ENCODE results near the gene AEBP1.
A peak's percentile ranks its signal among the peaks of the same experiment; 100 is the strongest.
"Not testable (repeated sequence)": the region's sequence is repeated elsewhere in the genome, so short reads cannot be mapped to it uniquely, and the experiment has no call there.

The AEBP1 gene

DNA sequence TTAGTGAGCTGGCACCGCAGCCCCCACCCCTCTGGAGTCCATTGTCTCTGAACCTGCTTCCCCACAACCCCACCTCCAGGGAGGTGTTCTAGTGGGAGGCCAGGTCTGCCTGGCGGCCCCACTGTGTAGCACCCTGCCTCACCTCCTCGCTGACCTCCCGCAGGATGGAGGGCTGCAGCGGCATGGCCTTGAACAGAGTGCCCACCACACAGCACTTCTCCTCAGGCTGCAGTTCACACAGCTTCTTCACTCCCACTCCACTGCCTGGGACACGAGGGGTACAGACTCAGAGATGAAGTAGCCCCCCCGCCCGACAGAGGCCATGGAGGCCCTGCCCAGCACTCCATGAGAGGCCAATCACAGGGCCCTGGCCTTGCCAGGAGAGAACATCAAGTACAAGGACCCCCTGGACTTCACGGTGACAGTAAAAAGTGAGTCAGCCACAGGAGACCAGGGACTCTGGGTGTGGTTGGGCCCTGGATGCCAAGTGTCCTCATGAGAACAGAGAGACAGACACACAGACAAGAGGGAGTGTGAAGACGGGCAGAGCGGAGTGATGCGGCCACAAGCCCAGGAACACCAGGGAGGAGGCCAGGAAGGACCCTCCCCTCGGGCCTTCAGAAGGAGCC is 13.8 kb downstream of the AEBP1 start:
- no peak for DNase-seq (ENCODE audit: low read depth)

DNA sequence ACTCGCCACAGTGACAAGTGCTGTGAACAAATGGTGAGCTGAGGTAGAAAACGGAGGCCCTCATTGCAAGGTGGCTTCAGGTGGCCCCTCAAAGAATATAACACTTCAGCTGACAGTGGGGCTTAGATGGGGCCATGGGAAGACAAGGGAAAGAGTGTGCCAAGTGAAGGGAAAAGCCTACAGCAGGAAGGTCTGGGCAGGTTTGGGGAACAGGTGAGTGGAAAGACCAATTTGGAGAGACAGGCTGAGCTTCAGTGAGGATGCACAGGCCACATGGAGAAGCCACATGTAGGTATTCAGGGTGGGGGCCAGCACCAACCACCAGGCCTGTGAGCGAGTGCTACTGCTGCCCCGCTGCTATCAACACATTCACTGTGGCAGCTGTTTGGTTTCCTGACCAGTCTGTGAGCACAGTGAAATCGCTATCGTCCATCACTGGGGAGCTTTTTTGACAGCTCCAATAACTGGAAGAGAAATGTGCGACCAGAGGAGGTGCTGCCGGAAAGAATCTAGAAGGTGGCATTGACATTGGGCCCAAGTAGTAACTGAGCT is 15.8 kb downstream of the AEBP1 start:
- no peak for DNase-seq (ENCODE audit: low read depth)

DNA sequence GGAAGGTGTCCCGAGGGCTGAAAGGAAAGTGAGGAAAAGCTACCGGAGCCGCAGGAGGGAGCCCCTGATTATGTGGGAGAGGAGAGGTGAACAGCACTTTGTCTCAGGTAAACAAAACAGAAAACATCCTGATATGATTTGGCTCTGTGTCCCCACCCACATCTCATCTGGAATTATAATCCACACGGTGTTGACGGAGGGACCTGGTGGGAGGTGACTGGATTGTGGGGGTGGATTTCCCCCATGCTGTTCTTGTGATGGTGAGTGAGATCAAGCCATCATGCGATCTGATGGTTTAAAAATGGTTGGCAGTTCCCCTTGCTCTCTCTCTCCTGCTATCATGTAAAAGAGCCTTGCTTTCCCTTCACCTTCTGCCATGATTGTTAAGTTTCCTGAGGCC is 16.2 kb downstream of the AEBP1 start:
- DNase-seq (ENCODE audit: low read depth), result no peak

DNA sequence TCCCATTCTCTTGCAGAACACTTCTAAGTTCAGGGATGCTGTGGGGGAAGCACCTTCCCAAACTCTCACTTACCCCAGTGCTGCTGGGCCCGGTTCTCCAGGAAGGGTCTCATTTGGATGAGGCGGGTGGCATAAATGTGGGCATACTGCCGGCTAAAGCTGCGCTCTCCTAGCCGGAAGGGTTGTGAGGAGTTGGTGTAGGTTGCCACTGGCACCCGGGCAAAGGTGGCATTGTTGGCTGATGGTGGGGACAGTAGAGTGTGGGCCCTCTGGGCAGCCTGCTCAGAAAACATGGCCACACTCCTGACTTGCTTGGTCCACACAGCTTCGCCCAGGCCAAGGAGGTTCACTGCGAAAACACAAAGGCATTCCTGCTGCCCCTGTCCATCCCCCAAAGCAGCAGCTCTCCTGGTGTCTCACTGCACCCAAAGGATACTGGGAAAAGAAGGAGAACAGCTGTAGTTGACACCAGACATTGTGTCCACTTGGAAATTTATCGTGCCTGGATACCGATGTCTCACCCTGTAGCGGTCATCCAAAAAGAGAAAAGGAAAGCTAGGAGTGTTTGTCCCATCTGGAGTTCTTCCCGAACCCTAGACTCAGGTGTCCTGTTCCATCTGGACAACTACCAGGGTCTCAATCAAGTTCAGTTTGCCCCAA is 17.7 kb downstream of the AEBP1 start:
- no peak for DNase-seq (ENCODE audit: low read depth)

DNA sequence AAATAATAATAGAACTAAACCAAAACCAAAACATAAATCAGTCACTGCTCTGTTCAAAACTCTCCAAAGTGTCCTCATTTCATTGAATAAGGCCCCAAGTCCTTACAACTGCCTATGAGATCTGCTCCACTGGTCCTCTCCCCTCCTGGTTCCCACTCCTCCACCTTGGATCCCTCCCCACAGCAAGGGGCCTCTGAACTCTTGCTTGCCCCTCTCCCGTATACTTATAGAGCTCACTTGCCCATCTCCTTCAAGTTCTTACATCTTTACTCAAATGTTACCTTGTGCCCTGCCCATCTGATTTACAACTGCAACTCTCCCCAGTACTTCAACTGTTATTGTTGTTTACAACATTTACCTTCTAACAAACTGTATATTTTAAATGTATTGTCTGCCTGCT is 18.4 kb downstream of the AEBP1 start:
- DNase-seq (ENCODE audit: low read depth), result no peak

DNA sequence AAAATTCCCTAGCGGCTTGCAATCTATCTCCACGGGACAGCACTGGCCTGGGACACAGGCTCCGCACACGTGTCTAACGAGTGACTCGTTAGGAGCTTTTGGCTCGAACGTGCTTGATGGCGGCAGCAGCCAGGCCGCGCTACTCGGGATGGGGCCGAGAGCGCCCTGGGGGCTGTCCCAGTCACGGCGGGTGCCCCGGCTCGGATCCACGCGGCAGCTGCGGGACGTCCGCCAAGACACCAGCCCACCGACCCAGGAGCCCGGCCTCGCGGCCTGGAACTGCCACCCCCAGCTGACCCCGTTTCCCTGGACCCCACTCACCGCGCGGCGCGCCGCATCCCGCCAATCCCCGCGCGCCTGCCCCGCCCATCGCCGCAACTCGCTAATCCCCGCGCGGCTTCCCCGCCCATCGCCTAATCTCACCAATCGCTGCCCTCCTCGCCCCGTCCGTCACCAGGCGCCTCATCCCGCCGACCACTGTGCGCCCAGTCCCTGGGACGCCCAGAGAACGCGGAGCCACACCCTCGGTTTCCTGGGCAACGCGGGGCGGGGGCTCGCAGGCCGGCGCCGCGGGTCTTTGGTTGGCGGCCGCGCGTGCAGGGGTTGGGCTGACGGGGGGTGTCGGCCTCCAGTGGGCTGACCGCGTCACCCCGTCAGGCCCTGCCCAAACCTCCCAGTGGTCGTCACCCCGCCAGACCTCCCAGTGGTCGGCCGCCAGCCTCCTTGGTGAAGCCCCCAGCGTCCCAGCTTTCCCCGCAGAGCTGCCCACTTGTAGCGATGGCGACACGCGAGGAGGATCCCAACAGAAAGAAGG is 19.3 kb downstream of the AEBP1 start, which contains the start of gene POLD2:
POLD2 (minus strand) TSS at position 359 of the 814 bp plus-strand sequence. CDS start 1,495 bp downstream, outside the sequence.
- DNase-seq (ENCODE audit: low read depth), result peak; percentile 97

DNA sequence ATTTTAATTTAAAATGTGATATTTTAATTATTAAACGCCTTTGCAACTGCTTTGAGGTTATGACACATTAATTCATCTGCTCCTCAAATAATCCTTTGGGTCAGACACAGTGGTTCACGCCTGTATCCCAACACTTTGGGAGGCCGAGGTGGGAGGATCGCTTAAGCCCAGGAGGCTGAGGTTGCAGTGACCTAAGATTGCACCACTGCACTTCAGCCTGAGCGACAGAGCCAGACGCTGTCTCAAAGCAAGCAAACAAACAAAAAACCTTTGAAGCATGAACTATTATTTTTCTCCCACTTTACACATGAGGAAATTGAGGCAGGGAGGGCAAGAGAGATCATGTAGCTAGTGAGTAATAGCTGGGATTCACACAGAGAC is 20.7 kb downstream of the AEBP1 start:
- DNase-seq (ENCODE audit: low read depth), result no peak

DNA sequence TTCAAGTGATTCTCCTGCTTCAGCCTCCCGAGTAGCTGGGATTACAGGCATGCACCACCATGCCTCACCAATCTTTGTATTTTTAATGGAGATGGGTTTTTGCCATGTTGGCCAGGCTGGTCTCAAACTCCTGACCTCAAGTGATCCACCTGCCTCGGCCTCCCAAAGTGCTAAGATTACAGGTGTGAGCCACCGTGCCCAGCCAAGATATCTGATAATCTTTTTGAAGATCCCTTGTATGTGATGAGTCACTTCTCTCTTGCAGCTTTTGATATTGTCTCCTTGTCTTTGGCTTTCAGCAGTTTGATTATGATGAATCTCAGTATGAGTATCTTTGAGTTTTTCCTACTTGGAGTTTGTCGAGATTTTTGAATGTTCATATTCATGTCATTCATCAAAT is 22.4 kb downstream of the AEBP1 start:
- DNase-seq (ENCODE audit: low read depth), result not testable (repeated sequence)

DNA sequence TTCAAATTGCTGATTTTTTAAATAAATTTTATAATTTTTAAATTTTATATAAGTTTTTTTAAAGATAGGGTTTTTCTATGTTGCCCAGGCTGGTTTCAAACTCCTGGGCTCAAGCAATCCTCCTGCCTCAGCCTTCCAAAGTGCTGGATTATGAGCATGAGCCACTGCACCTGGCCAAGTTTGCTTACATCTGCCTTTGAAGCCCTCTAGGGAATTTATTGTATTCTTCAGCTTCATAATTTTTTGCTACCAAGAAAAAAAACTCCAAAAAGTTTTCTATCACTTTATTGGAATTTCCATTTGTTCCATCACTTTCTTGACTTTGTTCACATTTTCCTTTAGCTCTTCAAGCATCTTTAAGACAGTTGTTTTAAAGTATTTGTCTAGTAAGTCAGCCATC is 23.0 kb downstream of the AEBP1 start:
- DNase-seq (ENCODE audit: low read depth), result no peak

DNA sequence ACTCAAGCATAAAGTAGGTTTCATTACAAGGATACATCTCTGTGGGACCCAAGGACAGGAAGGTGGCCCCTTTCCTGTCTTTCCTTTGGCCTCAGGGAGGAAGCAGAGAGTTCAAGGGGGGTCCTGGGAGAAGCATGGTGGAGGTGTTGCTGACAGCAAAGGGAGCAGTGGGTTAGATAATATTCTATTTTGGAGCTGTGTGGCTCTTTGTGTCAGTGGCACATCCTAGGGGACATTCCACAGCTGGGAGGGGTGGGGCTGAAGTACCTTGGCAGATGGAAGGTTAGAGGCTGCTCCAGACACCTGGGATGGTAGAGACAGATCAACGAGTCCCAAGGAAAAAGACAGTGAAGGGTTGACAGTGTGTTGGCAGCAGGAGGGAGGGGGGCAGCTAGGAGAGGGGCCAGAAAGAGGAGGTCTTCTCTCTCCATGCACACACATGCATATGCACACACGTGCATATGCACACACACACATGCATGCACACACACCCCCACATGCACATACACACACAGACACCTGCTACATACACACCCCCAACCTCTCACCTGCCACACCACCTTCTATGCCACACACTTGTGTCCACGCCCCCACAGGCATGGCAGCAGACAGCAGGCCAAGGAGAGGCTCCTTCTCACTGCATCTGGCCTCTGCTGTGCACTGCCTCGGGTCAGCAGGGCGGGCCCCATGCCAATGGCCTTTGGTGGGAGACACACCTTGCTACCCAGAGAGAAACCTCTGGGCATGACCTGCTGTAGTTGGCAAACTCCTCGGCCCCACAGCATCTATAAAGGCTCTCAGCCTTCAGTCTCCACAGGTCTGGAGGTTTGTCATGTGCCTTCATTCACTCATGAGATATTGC is 24.8 kb downstream of the AEBP1 start:
- no peak for DNase-seq (ENCODE audit: low read depth)

DNA sequence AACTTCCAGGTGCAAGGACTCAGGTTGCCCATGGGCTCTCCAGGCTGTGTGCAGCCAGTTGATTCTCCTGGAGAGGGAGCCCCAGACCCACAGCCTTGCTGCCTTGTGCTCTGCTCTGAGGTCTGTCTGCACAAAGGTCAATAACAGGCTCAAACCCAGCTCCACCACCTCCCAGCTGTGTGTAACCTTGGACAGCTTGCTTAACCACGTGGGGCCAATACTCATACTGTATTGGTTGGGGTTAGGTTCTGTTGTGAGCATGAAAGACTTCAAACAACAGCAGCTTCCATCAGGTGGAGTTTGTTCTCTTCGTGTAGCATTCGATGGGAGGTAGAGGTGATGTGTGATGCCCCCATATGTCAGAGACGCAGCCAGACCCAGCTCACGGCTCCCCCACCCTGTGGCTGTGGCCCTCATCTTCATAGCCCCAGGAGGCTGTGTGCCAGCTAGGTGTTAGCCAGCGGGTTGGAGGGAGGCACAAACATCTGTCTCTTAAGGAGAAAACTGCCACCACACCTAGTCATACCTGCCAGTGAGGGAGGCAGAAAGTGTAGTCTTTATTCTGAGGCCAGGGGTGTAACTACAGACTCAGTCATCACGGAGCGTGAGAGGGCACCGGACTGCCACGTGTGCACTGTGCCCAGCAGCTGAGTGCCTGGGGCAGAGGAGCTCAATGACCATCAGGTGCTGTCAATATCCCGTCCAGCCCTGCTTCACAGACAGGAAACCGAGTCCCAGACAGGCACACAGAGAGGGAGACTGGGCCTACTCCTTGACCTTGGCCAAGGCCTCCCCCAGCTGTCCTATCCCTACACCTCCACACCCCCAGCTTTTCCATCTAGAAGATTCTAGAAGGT is 27.3 kb downstream of the AEBP1 start:
- DNase-seq (ENCODE audit: low read depth), result no peak

DNA sequence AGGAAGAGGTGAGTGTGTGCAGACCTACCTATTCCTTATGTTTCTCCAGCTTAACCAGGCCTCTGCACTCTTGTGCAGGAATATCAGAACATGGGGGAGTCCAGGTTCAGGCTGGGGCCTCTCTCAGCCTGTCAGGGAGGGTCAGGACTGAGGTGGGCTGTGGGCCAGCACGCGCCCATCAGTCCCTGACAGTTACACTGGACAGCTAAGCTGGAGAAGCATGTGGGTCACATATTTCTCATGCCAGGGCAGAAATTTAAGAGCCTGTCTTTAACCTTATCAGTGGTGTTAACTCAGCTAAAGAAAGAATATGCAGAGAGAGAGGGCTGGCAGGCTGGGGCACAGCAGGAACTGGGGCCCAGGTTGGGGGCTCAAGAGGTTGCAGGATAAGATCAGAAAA is 27.9 kb downstream of the AEBP1 start:
- DNase-seq (ENCODE audit: low read depth), result peak; percentile 48

DNA sequence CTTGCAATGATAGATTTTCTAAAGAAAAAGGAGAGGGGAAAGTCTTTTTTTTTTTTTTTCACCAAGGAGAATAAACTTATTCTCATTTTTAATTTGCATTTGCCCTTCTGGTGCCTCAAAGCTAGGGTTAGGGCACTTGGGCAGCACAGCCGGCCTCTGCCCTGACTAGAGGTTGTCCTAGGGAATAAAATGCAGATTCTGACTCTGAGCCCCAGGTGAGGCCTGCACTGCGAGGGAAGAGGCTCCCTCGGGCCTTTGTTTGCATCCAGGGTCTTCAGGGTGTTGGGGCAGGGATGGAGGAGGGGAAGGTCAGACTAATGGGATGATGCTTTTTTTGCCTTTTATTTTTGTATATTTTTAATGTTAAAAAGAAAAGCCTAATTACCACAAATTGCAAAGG is 29.1 kb downstream of the AEBP1 start:
- DNase-seq (ENCODE audit: low read depth), result no peak

DNA sequence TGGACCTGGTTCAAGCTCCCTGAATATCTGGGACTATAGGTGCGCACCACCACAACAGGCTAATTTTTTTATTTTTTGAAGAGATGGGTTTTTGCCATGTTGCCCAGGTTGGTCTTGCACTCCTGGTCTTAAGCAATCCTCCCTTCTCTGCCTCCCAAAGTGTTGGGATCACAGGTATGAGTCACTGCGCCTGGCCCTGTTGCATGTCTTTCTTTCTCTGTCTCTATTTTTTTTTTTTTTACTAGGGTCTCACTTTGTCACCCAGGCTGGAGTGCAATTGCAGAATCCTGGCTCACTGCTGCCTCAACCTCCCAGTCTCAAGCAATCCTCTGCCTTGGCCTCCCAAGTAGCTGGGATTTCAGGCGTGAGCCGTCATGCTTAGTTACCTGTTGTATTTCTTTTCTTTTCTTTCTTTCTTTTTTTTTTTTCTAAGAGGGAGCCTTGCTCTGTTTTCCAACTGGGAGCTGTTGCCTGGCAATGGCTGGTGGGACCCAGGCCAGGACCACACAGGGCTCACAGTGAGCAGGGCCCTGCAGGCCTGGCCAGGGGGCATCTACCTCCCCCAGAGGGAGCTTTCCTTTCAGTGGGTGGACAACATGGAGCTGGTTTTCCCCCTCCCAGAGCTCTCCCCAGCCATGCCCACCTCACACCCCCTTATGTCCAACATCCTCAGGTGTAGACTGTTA is 30.9 kb downstream of the AEBP1 start:
- no peak for DNase-seq (ENCODE audit: low read depth)

DNA sequence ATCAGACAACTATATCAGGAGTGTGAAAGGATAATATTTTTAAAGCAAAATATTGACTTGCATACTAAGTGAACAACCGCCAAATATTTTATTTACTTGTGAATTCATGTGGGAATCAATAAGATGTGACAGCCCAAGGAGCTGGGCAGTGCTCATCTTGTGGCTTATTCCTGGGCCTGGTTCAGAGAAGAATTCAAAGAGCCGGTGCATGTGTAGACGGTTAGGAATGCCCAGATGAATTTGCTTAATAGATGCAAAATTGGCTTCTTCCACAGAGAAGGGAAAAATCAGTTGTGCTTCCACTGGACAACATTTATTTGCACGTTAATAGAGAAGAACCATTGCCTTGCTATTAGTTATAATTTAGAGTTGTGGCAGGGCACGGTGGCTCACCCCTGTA is 32.6 kb downstream of the AEBP1 start:
- DNase-seq (ENCODE audit: low read depth), result no peak

DNA sequence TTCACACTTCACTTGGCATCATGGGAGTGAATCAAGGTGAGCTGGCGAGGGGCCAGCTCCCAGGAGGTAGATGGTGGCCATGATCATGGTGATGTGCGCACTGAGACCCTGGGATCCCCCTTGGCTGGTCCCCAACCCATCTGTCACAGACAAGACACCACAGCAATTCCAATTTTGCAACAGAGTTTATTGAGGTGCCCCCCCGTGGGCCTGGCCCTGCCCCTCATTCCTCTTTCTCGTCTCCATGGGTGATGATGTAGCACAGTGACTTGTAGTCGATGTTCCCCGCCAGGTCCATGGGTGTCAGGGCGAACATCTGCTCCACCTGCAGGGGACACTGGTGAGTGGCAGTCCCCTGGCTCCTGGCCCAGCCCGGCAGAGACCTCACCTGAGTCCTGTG is 34.6 kb downstream of the AEBP1 start:
- DNase-seq (ENCODE audit: low read depth), result no peak

DNA sequence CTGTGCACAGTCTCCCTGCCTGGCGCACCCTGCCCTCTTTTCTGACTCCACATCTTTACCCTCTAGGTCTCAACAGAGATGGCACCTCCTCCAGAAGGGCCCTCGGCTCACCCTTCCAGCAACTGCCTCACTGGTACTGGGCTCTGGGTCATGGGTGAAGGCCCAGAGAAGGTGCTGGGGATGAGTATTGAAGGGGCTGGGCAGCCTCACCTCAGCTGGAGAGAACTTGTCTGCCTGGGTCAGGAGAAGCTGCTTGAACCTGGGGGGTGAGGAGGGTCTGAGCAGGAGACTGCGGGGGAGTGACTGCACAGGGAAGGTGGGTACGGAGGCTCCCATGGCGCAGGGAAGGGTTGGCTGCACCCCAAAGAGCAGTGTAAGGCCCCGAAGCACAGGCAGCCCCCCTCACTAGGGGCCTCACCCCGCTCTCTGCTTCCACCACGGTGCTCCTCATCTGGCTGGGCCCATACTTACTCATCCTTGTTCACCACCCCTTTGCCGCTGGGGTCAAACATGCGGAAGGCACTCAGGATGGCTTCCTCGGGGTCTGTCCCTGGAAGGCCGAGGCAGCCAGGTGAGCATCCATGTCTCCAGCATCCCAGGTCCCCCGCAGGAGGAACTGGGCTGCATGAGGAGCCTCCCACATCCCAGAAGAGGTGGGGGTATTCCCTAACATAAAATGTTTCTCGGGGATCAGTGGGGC is 35.3 kb downstream of the AEBP1 start:
- no peak for DNase-seq (ENCODE audit: low read depth)

DNA sequence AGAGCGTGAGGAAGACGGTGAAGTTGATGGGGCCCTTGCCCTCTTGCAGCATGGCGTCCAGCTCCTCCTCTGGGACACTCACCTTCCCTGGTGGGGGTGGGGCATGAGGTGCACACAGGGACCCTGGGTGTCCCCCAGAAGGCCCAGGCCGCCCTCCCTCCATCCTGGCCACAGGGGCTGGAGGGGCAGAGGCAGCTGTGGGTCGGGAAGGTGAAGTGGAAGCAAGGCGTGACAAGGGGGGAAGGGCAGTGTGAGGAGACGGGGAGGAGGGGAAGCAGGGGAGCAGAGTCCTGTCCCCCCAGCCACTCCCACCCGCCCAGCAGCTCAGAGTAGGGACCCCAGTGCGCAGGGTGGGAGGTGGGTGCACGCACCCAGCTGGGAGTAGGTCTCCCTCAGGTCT is 36.2 kb downstream of the AEBP1 start:
- no peak for DNase-seq (ENCODE audit: low read depth)

DNA sequence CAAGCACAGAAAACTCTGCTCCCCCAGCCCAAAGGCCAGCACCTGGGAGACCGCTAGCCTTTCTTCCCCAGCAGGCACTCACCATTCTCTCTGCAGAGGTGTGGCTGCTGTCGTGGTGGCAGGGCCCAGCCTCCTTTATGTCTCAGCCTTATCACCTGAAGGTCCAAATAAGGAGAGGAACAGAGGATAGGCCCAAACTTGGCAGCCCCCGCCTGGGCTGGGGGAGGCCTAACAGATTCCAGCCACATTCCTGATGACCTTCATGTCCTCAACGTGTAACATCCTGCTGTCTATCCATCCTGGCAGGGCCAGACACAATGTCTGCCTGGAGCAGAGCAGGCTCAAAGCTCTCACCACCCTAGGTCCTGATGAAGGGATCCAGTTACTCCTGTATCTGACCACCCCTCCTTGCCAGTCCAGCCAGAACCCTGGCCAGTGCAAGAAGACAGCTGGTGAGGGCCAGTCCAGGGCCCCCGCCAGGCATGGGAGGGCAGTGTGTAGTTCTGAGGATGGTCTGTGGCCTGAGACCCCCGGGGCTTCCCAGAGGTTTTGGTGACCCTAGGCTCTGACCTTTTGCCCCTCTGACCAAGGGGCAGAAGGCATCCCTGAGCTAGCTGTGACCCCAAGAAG is 37.2 kb downstream of the AEBP1 start, which contains the start of gene MYL7:
MYL7 (minus strand) TSS at position 112 of the 630 bp plus-strand sequence; CDS start at position 85, 27 bp downstream.
- no peak for DNase-seq (ENCODE audit: low read depth)
